ENCODE measurements around the gene FHIT.

FHIT gene

DNA sequence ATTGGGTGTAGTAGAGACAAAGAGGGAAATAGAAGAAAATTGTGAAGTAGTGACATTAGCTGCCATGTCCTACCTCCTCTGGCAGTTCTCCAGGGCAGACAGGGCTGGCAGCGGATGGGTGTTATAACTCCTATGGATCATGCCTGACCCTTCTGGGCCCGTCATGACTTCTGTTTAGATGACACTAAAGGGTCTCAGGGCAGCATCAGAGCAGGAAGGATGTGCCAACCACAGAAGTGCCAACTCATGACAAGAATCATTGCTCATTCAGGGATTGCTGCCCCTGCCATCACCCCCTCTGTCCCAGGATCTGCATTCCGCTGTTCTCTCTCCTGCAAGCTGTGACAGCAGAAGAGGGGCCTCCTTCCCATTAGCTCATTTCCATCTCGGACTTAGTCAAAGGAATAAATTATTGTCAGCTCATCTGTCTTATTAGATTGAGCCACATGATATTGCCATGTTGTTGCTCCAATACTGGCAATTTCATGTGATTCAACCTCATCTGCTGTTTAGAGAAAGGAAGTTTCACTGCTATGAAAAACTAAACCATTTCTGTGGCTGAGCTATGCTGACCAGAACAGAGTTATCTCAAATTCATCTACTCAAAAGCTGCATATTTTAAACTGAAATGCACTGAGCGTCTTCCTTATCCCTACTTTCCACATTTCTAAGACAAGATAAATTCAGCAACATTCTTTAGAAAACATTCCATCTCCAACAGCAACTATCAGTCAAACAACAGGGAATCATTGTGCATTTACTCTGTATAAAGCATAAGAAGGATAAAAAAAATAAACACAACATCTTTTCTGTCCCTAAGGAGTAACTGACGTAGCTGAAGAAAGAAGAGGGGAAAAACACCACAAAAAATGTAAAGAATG is 271.6 kb downstream of the FHIT start:
- no peak overlapping the region for H3K4me3 Mint-ChIP-seq
- peaks cover 6% of the 10 kb centered on the region for H3K9me3 Mint-ChIP-seq
- peaks cover 3% of the 10 kb centered on the region for H3K4me1 Mint-ChIP-seq
- ATAC-seq (no peak), DNase-seq (no peak)
- peaks cover 2% of the 10 kb centered on the region for H3K36me3 Mint-ChIP-seq (ENCODE audit: low read depth)
- H3K27ac Mint-ChIP-seq: no peak overlapping the region
- no peaks in the 10 kb centered on the region for H3K27me3 Mint-ChIP-seq

DNA sequence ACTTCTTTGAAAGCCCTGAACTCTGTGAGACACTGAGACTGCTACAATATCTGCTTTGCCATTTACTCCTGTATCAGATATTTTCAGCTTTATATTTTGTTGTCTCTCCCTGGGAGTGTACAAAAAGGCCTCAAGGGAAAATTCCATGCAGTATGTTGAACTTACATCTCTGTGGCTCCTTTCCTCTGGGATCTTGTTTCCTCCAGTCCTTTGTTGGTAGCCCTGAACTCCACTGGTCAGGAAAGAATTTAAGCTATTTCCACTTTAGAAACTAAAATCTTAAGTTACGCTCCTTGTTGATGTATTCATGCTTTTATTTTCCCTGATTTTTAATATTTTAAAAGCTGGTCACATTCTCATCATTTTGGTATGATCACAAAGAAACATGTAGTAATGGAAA is 277.9 kb downstream of the FHIT start:
- Mint-ChIP-seq H3K36me3 (ENCODE audit: low read depth) (peaks cover 9% of the 10 kb centered on the region), H3K27ac (no peak overlapping the region)

DNA sequence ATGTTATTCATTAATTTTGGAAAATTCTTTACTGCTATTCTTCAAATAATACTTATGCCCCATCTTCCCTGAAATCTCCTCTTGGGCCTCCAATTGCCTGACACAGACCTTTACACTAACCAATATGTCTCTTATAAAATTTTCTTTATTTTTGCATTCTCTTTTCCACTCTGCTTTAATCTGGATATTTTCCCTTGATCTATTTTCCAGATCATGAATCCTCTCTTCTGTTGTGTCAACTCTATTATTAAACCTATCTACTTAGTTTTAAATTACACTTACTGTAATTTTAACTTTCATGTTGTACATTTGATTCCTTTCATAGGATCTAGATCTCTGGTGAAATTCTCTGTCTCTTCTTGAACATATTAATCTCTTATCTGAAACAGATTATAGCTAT is 278.7 kb downstream of the FHIT start:
- no peak for ATAC-seq
- Mint-ChIP-seq H3K36me3 (ENCODE audit: low read depth) (peaks cover 9% of the 10 kb centered on the region), H3K9me3 (peaks cover 26% of the 10 kb centered on the region), H3K27me3 (no peaks in the 10 kb centered on the region), H3K4me3 (no peak overlapping the region), H3K27ac (no peak overlapping the region), H3K4me1 (no peaks in the 10 kb centered on the region)
- no peak for DNase-seq

More for the DNA sequence above, 277.9 kb downstream of the FHIT start:
- DNase-seq (no peak), ATAC-seq (no peak)
- no peak overlapping the region for H3K4me3 Mint-ChIP-seq
- no peaks in the 10 kb centered on the region for H3K27me3 Mint-ChIP-seq
- H3K9me3 Mint-ChIP-seq: peaks cover 26% of the 10 kb centered on the region
- no peaks in the 10 kb centered on the region for H3K4me1 Mint-ChIP-seq

DNA sequence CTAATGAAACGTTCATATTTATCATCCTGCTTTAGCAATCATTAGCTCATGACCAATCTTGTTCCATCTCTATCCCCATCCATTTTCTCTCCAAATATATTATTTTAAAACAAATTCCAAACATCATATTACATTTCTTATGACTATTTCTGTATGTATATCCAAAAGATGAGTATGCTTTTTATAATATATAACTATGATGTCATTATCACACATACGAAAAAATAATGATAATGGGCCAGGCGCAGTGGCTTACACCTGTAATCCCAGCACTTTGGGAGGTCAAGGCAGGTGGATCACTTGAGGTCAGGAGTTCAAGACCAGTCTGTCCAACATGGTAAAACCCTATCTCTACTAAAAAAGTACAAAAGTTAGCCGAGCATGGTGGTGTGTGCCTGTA is 280.4 kb downstream of the FHIT start:
- H3K4me1 Mint-ChIP-seq: no peaks in the 10 kb centered on the region
- H3K4me3 Mint-ChIP-seq: no peak overlapping the region
- DNase-seq (no peak), ATAC-seq (no peak)
- H3K27me3 Mint-ChIP-seq: no peaks in the 10 kb centered on the region
- no peak overlapping the region for H3K27ac Mint-ChIP-seq
- H3K9me3 Mint-ChIP-seq: peaks cover 30% of the 10 kb centered on the region
- peaks cover 7% of the 10 kb centered on the region for H3K36me3 Mint-ChIP-seq (ENCODE audit: low read depth)

DNA sequence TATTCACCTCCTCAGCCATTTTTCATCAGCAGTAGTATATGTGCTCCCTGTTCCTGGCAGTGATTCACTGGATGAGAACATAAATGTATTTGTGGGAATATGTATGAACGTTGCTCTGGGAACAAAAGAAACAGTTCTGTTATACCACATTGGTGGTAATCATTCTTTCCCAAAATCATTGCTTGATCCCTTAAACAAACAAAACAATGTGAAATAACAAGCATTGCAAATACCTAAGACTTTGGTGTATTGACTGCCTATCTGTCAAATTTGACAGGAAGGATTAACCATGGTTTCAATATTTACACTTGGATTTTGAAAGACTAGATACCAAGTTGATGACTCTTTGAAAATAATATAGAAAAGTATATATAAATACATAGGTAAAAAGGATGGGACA is 284.1 kb downstream of the FHIT start:
- no peak overlapping the region for H3K27ac Mint-ChIP-seq
- peaks cover 4% of the 10 kb centered on the region for H3K36me3 Mint-ChIP-seq (ENCODE audit: low read depth)
- no peak for DNase-seq
- peaks cover 34% of the 10 kb centered on the region for H3K9me3 Mint-ChIP-seq
- ATAC-seq: no peak
- H3K4me1 Mint-ChIP-seq: no peaks in the 10 kb centered on the region
- no peaks in the 10 kb centered on the region for H3K27me3 Mint-ChIP-seq
- no peak overlapping the region for H3K4me3 Mint-ChIP-seq

DNA sequence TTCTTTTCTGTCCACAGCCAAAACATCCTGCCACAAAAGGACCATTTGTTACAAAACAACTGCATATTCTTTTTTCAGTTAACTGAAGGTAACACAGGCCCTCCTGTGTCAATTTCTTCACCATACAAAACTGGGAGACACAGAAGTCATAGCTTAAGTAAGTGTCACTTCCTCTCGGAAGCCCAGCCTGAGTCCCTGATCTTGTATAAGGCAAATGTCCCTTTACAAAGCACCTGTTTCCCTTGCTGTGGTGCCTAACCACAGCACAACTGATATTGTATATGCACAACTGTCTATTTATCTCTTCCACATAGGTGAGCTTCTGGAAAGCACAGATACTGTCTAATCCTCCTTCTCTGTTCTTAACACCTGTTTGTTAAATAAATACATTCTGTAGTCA is 293.7 kb downstream of the FHIT start:
- Mint-ChIP-seq H3K9me3 (peaks cover 77% of the 10 kb centered on the region), H3K27me3 (no peaks in the 10 kb centered on the region), H3K4me3 (no peak overlapping the region), H3K36me3 (ENCODE audit: low read depth) (peaks cover 10% of the 10 kb centered on the region), H3K27ac (no peak overlapping the region), H3K4me1 (no peaks in the 10 kb centered on the region)
- DNase-seq (no peak), ATAC-seq (no peak)

DNA sequence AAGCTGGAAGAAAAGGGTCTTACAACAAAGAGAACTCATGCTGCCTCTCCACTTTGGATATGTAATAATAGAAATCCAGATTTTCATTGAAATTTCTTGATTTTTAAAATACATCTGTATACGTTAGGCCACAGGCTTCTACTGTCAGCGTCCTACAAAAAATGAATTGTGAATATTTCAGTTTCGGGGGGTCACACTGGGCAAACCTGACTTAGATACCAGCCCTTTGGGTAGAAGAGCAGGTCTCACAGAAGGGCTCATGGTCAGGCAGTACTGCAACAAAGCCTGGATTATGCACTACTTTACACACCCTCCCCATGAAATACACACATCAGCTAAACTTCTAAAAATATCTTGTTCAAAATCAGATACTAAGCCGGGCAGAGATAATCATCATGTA is 294.5 kb downstream of the FHIT start:
- Mint-ChIP-seq H3K4me1 (no peaks in the 10 kb centered on the region), H3K27me3 (no peaks in the 10 kb centered on the region), H3K9me3 (peaks cover 74% of the 10 kb centered on the region), H3K4me3 (no peak overlapping the region), H3K27ac (no peak overlapping the region), H3K36me3 (ENCODE audit: low read depth) (peaks cover 7% of the 10 kb centered on the region)
- no peak for DNase-seq
- ATAC-seq: no peak

DNA sequence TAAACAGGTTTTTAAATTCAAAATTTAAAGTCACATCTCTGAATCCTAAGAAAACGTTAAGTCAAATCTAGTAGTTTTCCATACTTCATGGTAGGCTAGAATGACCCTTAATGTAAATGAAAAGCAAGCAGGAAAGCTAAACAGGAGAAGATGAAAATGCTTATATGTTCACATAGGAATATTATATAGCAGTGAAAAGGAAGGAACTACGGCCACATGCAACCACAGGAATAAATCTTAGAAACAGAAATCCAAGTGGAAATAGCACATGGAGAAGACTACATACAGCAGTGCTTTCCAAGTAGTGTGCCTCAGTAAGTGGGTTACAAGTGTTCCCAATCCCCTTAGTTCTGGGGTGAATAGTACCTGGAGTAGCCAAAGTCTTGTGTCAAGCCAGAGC is 296.2 kb downstream of the FHIT start:
- H3K27me3 Mint-ChIP-seq: no peaks in the 10 kb centered on the region
- DNase-seq: no peak
- H3K27ac Mint-ChIP-seq: no peak overlapping the region
- H3K4me1 Mint-ChIP-seq: no peaks in the 10 kb centered on the region
- ATAC-seq: no peak
- peaks cover 64% of the 10 kb centered on the region for H3K9me3 Mint-ChIP-seq
- H3K4me3 Mint-ChIP-seq: no peak overlapping the region
- H3K36me3 Mint-ChIP-seq (ENCODE audit: low read depth): peaks cover 6% of the 10 kb centered on the region

DNA sequence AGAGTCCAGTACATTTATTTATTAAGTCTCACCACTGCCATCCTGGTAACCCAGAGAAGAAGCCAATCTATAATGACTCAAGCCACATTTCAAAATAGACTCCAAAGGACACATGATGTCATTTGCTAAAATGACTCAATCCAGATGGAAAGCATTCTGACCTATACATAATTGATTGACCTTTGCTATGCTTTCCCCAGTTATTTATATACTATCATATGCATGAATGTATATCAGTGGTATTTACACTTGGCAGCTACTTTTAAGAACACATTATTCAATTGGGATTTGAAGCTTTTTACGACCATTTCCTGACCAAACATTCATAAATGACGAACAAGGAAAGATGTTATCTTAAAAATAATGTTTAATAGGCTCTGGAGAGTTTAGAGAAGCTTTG is 297.2 kb downstream of the FHIT start:
- H3K9me3 Mint-ChIP-seq: peaks cover 55% of the 10 kb centered on the region
- ATAC-seq: no peak
- H3K4me3 Mint-ChIP-seq: no peak overlapping the region
- no peaks in the 10 kb centered on the region for H3K4me1 Mint-ChIP-seq
- no peaks in the 10 kb centered on the region for H3K27me3 Mint-ChIP-seq
- peaks cover 6% of the 10 kb centered on the region for H3K36me3 Mint-ChIP-seq (ENCODE audit: low read depth)
- no peak overlapping the region for H3K27ac Mint-ChIP-seq
- DNase-seq: no peak

DNA sequence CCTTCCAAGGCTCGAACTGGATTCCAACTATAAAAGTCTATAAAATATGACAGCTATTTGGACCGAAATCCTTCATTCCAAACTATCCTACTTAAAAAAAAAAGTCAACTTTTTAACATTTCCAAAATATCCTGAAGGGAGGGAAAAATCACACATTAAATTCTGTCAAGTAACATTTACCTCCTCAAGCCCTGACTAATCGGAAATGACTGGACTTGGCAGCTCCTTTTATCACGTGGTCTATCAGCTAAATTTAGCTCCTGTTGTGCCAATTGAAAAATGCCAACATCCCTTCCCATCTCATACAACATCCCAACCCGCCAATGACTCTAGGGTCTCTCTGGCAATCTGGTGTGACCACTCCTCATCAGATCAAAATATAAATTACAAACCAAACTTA is 297.9 kb downstream of the FHIT start:
- Mint-ChIP-seq H3K36me3 (ENCODE audit: low read depth) (peaks cover 6% of the 10 kb centered on the region), H3K27ac (no peak overlapping the region), H3K9me3 (peaks cover 55% of the 10 kb centered on the region), H3K27me3 (no peaks in the 10 kb centered on the region), H3K4me3 (no peak overlapping the region), H3K4me1 (no peaks in the 10 kb centered on the region)
- ATAC-seq (no peak), DNase-seq (no peak)

DNA sequence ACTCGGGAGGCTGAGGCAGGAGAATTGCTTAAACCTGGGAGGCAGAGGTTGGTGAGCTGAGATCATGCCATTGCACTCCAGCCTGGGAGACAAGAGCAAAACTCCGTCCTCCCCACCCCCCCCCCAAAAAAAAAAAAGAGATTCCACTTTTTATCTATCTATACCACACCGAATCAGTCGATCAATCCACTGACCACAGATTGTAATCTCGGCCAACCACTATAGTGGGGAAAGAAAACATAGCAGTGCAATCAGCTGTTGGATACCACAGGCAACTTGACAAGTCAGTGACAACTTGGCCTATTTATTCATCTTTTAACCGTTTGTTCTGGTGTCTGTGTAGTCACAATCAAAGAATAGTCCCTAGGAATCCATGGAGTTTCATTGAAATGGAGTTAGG is 299.2 kb downstream of the FHIT start:
- peaks cover 2% of the 10 kb centered on the region for H3K36me3 Mint-ChIP-seq (ENCODE audit: low read depth)
- ATAC-seq: no peak
- H3K27ac Mint-ChIP-seq: no peak overlapping the region

DNA sequence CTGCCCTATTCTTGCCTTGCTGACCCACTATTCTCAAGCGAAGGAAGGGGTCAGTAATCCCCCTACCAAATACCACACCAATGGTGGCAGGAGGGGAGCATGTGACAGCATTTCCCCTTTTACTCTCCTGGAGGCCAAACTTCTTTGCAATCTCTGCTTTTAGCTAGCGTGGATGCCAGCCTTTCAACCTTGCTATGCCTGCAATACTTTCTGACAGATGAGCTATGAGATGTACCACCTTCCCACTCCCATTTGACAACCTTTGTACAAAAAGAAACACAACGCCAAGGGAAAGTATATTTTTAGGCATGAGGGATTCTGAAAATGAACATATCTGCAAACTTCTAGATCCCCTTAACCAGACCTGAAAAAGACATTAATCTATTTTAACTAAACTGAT is 302.1 kb downstream of the FHIT start:
- Mint-ChIP-seq H3K9me3 (peaks cover 18% of the 10 kb centered on the region), H3K36me3 (ENCODE audit: low read depth) (no peaks in the 10 kb centered on the region), H3K27ac (no peak overlapping the region), H3K4me1 (no peaks in the 10 kb centered on the region), H3K4me3 (no peak overlapping the region), H3K27me3 (no peaks in the 10 kb centered on the region)
- DNase-seq (no peak), ATAC-seq (no peak)

More for the DNA sequence above, 299.2 kb downstream of the FHIT start:
- Mint-ChIP-seq H3K4me3 (no peak overlapping the region), H3K4me1 (no peaks in the 10 kb centered on the region), H3K27me3 (no peaks in the 10 kb centered on the region), H3K9me3 (peaks cover 47% of the 10 kb centered on the region)
- DNase-seq: no peak

DNA sequence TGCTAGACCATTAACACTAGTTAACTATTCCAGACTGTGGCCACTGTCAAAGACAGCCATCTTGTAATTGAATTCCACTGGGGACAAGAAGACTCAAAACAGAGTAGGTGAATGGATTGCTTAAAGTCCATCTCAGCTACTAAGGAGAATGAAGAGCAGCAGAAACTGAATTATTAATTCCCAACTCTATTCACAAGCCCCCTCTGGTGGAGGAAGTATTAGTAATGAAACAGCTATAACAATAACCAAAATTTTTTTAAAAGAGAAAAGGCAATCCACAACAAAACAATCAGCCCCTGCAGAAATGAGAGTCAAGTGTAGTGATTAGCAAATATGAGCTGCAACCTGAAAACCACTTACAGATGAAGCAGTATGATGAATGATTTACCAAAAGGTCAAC is 302.8 kb downstream of the FHIT start:
- Mint-ChIP-seq H3K9me3 (peaks cover 12% of the 10 kb centered on the region), H3K4me1 (no peaks in the 10 kb centered on the region), H3K27me3 (no peaks in the 10 kb centered on the region), H3K4me3 (no peak overlapping the region), H3K27ac (no peak overlapping the region), H3K36me3 (ENCODE audit: low read depth) (no peaks in the 10 kb centered on the region)
- ATAC-seq (no peak), DNase-seq (no peak)

DNA sequence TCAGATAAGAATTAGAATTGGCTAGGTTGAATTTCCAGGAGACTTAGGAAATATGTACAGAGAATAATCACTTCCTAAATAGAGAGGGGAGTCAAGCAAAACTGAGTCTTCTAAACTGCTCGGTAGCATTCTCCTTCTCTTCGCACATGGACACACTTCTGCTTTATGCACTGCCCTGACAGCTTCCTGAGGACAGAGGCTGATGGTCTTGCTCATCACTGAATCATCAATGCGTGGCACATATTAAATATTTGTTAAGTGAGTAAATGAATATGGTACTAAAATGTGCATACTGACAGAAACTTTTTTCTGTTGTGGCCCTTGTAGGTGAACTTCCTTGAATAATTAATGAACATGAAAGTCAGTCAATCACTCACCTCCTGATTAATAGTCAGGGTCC is 315.5 kb downstream of the FHIT start:
- no peaks in the 10 kb centered on the region for H3K9me3 Mint-ChIP-seq
- peaks cover 4% of the 10 kb centered on the region for H3K4me1 Mint-ChIP-seq
- H3K27ac Mint-ChIP-seq: no peak overlapping the region
- no peak for DNase-seq
- H3K27me3 Mint-ChIP-seq: no peaks in the 10 kb centered on the region
- H3K36me3 Mint-ChIP-seq (ENCODE audit: low read depth): no peaks in the 10 kb centered on the region
- H3K4me3 Mint-ChIP-seq: no peak overlapping the region
- ATAC-seq: no peak

DNA sequence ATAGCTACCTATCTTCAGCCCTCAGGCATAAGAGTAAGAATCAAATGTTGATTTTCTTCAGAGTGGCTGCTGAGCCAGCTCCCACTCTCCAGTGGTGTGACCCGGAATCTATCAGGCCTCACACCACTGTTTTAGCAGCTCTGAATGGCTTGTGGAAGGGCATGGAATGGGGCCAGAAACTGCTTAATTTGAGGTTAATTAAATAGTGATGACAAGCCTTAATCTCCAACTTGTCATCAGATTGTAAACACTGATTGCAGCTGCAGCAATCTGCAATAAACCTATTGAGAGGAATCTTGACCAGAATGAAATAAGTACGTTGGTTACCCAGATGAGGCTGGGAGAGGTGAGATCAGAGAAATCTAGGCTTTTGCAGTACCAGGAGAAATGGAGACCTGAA is 317.4 kb downstream of the FHIT start:
- no peak for ATAC-seq
- Mint-ChIP-seq H3K36me3 (ENCODE audit: low read depth) (no peaks in the 10 kb centered on the region), H3K27ac (no peak overlapping the region), H3K4me3 (no peak overlapping the region), H3K4me1 (peaks cover 4% of the 10 kb centered on the region), H3K27me3 (no peaks in the 10 kb centered on the region), H3K9me3 (peaks cover 3% of the 10 kb centered on the region)
- DNase-seq: no peak

DNA sequence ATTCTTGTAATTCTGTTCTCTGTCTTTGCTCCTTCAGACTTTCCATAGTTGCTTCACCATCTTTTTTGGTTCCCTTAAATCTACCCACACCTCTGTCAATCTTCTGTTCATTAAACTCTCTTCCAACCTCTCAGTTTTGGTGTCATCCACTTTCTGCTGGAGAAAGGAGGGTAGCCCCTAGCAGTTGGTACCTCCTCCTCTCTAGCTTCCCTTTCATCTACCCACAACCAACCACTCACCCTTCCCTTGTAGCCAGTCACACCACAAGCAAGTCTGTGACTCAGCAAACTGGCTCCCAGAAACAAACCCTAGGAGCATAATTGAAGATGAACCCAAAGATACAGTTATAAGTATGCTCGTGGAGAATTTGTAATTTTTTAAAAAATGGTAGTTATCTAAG is 318.6 kb downstream of the FHIT start:
- Mint-ChIP-seq H3K4me3 (no peak overlapping the region), H3K27ac (no peak overlapping the region), H3K4me1 (peaks cover 4% of the 10 kb centered on the region), H3K9me3 (peaks cover 3% of the 10 kb centered on the region), H3K36me3 (ENCODE audit: low read depth) (no peaks in the 10 kb centered on the region), H3K27me3 (no peaks in the 10 kb centered on the region)
- peak; percentile 46 for ATAC-seq
- DNase-seq: no peak
